AG10803 (cell line): ENCODE measurements around the gene JAKMIP1.

ENCODE experiments used
- DNase-seq: peaks from one replicate; pipeline ENCODE4 v3.0.0; 2010; ENCODE audit warnings: low read depth
- H3K4me3 ChIP-seq: 2 replicates; pipeline ENCODE4 v1.5.1; 2011; ENCODE audit warnings: mild to moderate bottlenecking, low read length, control low read depth
- CTCF ChIP-seq: conservative IDR thresholded peaks from 2 replicates; pipeline ENCODE4 v1.5.1; 2011; ENCODE audit warnings: mild to moderate bottlenecking, low read length, control low read depth, inconsistent platforms

The JAKMIP1 gene

GRCh38 chr4:6041800-6042199 lies 158.5 kb downstream of the JAKMIP1 start:
- TF ChIP-seq CTCF, result no peak
- no peak overlapping the region for H3K4me3 ChIP-seq
- DNase-seq, result no peak

- H3K4me3 ChIP-seq, result no peak overlapping the region
- no peak for DNase-seq
- no peak for TF ChIP-seq CTCF
Measured at GRCh38 chr4:6038711-6039110, 161.6 kb downstream of the JAKMIP1 start.

- no peak for DNase-seq
- no peak for TF ChIP-seq CTCF
- H3K4me3 ChIP-seq, result no peak overlapping the region
Measured at GRCh38 chr4:6035786-6036185, 164.6 kb downstream of the JAKMIP1 start.

- TF ChIP-seq CTCF, result no peak
- H3K4me3 ChIP-seq, result no peak overlapping the region
- no peak for DNase-seq
Measured at GRCh38 chr4:6033381-6033780, 167.0 kb downstream of the JAKMIP1 start.

- peak; percentile 2 for DNase-seq
- no peak overlapping the region for H3K4me3 ChIP-seq
Measured at GRCh38 chr4:6032249-6033244, 167.8 kb downstream of the JAKMIP1 start.

GRCh38 chr4:6031846-6032245 lies 168.5 kb downstream of the JAKMIP1 start:
- no peak for DNase-seq
- TF ChIP-seq CTCF, result no peak
- H3K4me3 ChIP-seq, result no peak overlapping the region

More at GRCh38 chr4:6032249-6033244, 167.8 kb downstream of the JAKMIP1 start:
- TF ChIP-seq CTCF, result no peak

- TF ChIP-seq CTCF, result no peak
- no peak overlapping the region for H3K4me3 ChIP-seq
- no peak for DNase-seq
Measured at GRCh38 chr4:6030679-6031078, 169.7 kb downstream of the JAKMIP1 start.
